Upper lobe of right lung (tissue), 1 donor: ENCODE results near the gene PCCA. TPM values are rescaled to one million over a fixed set of nuclear protein-coding genes. Genes with fewer than 3 reads are reported as not detected.

Experiments
- ATAC-seq: fragments of 200-7000 bp; cut with Tn5 transposase; one replicate; pipeline ENCODE4 v1.9.1; 2020; ENCODE audit warnings: mild to moderate bottlenecking, moderate library complexity
- DNase-seq: peaks from one replicate; pipeline ENCODE4 v3.0.0-alpha.2; 2020
- H3K27ac ChIP-seq: fragments of 200-600 bp; one replicate; pipeline ENCODE4 v1.8.0; 2022
- H3K27me3 ChIP-seq: fragments of 200-600 bp; one replicate; pipeline ENCODE4 v1.8.0; 2022; ENCODE audit warnings: mild to moderate bottlenecking
- H3K36me3 ChIP-seq: fragments of 200-600 bp; one replicate; pipeline ENCODE4 v1.8.0; 2022
- H3K4me1 ChIP-seq: fragments of 200-600 bp; one replicate; pipeline ENCODE4 v1.8.0; 2022
- H3K4me3 ChIP-seq: fragments of 200-600 bp; one replicate; pipeline ENCODE4 v1.8.0; 2022; ENCODE audit warnings: mild to moderate bottlenecking
- H3K9me3 ChIP-seq: fragments of 200-600 bp; one replicate; pipeline ENCODE4 v1.8.0; 2022
- intact Hi-C: fragments of 100-400 bp; cut with DNase I; formaldehyde crosslinking; loops from one replicate; pipeline ENCODE4 v1.11.0; 2022
- total RNA-seq: library from RNA; stranded (reverse); fragmentation: NEBNext Ultra II Directional; extraction: Animal tissue kit (Norgen Biotek cat#: 25700); gene quantifications from one replicate; pipeline ENCODE4 v1.2.1, GENCODE V29; 2021
- TF ChIP-seq, protein P1 (sequence below): fragments of 200-600 bp; IDR thresholded peaks from one replicate; pipeline ENCODE4 v1.8.0; 2022; ENCODE audit warnings: antibody characterized with exemption
- donor health status: DM: no; HTN: yes; CAD: no; lungs with severe emphysema.

Gene PCCA
- total RNA-seq, 1 donor from 2014 or later = 34.7 TPM

DNA sequence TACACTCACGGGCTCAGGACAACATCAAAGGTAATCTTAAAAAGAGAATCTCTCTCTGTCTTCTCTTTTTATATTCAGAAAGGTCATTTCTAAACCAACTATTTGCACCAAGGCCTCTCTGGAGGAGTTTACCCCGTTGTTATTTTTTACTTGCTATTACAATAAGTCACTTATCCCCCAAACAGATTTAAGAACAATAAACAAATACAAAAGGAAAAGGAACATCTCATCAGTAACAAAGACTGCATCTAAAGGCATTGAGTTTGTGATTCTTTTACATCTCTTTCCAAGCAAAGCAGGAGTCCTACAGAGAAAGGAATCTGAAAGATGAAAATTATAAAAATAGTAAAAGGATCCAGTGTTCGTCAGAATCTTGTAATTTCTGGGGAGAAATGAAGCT, 424.3 kb downstream of the PCCA start:
- TF ChIP-seq, protein P1, sequence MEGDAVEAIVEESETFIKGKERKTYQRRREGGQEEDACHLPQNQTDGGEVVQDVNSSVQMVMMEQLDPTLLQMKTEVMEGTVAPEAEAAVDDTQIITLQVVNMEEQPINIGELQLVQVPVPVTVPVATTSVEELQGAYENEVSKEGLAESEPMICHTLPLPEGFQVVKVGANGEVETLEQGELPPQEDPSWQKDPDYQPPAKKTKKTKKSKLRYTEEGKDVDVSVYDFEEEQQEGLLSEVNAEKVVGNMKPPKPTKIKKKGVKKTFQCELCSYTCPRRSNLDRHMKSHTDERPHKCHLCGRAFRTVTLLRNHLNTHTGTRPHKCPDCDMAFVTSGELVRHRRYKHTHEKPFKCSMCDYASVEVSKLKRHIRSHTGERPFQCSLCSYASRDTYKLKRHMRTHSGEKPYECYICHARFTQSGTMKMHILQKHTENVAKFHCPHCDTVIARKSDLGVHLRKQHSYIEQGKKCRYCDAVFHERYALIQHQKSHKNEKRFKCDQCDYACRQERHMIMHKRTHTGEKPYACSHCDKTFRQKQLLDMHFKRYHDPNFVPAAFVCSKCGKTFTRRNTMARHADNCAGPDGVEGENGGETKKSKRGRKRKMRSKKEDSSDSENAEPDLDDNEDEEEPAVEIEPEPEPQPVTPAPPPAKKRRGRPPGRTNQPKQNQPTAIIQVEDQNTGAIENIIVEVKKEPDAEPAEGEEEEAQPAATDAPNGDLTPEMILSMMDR = no peak
- no peak overlapping the region for H3K4me3 ChIP-seq
- no peak overlapping the region for H3K27ac ChIP-seq
- no peaks in the 10 kb centered on the region for H3K9me3 ChIP-seq
- H3K36me3 ChIP-seq = no peaks in the 10 kb centered on the region
- DNase-seq (no peak), ATAC-seq (no peak)
- intact Hi-C loops = loop anchor here (10.0 kb wide), 1 partner anchor 858 kb away; no protein-coding TSS in a partner anchor
- no peaks in the 10 kb centered on the region for H3K27me3 ChIP-seq
- H3K4me1 ChIP-seq = peaks cover 10% of the 10 kb centered on the region

DNA sequence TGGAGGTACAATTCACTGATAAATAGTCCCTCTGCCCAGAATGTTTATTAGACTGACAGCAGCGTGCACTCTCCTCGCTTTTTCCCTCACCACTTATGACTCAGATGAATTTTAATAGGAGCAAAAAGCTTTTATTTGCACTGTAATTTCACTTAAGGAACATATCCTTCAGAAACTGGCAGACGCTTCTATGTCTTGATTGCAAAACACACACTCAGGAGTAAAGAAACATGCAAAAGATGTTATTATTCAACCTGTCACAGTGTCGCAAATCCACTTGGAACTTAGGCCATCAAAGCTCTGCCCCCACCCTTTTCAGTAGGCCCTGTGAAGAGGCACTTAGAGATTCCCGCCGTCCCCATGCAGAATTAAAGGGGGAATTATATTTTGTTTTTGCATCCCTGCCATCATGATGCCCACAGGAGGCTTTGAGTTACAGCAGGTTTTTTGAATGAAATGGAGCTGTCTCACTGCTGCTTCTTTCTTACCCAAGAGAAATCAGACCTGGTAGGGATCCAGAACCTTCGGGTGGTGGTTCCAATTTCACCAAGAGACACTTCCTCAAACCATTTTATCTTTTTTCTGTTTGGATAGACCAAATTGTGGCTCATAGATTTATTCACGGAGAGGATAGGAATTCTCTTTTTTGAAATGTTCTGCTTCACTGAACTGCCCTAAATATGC, 425.2 kb downstream of the PCCA start:
- no peak overlapping the region for H3K27ac ChIP-seq
- intact Hi-C loops = loop anchor here (10.0 kb wide), 1 partner anchor 859 kb away; no protein-coding TSS in a partner anchor
- H3K4me1 ChIP-seq = peaks cover 10% of the 10 kb centered on the region
- ATAC-seq = peak; percentile 69
- TF ChIP-seq, protein P1 = no peak
- no peak for DNase-seq
- no peaks in the 10 kb centered on the region for H3K36me3 ChIP-seq
- no peaks in the 10 kb centered on the region for H3K9me3 ChIP-seq
- H3K27me3 ChIP-seq = no peaks in the 10 kb centered on the region
- no peak overlapping the region for H3K4me3 ChIP-seq

GRCh38 chr13:100514788-100515409, 426.0 kb downstream of the PCCA start:
- H3K9me3 ChIP-seq = no peaks in the 10 kb centered on the region

GRCh38 chr13:100515410-100515800, 426.5 kb downstream of the PCCA start:
- DNase-seq (no peak), ATAC-seq (no peak)
- TF ChIP-seq, protein P1 = no peak
- Histone ChIP-seq H3K27ac (no peak overlapping the region), H3K9me3 (no peaks in the 10 kb centered on the region), H3K4me3 (no peak overlapping the region), H3K36me3 (no peaks in the 10 kb centered on the region), H3K4me1 (peaks cover 10% of the 10 kb centered on the region), H3K27me3 (no peaks in the 10 kb centered on the region)
- intact Hi-C loops = loop anchor here (10.0 kb wide), 1 partner anchor 861 kb away; no protein-coding TSS in a partner anchor

More at GRCh38 chr13:100514788-100515409, 426.0 kb downstream of the PCCA start:
- H3K27ac ChIP-seq = no peak overlapping the region
- no peaks in the 10 kb centered on the region for H3K36me3 ChIP-seq
- ATAC-seq = peak; percentile 96
- H3K4me1 ChIP-seq = peaks cover 10% of the 10 kb centered on the region
- peak; percentile 88 for DNase-seq
- no peaks in the 10 kb centered on the region for H3K27me3 ChIP-seq
- intact Hi-C loops = loop anchor here (10.0 kb wide), 1 partner anchor 860 kb away; no protein-coding TSS in a partner anchor
- TF ChIP-seq, protein P1 = peak; percentile 97
- H3K4me3 ChIP-seq = no peak overlapping the region

DNA sequence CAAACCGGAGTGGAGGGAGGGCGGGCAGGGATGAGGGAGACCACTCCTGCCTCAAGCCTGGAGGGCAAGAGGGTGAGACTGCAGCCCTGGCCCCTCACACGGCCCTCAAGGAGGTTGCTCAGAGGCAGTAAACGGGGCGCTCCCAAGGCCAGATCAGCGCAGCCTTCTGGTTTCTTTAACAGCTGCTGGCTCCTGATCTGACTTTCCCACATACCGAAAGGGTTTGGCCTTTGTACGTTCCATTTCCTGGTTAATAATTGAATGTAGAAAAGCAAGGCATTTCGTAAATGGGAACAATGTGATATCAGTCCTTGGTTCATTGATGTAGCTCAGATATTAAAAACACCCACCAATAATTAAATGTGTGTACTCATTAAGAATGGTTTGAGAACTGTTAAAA, 428.2 kb downstream of the PCCA start:
- peak; percentile 40 for ATAC-seq
- H3K36me3 ChIP-seq = no peaks in the 10 kb centered on the region
- TF ChIP-seq, protein P1 = no peak
- no peaks in the 10 kb centered on the region for H3K9me3 ChIP-seq
- no peak for DNase-seq
- H3K27me3 ChIP-seq = no peaks in the 10 kb centered on the region
- no peak overlapping the region for H3K27ac ChIP-seq
- H3K4me3 ChIP-seq = no peak overlapping the region
- intact Hi-C loops = loop anchor here (10.0 kb wide), 1 partner anchor 862 kb away; no protein-coding TSS in a partner anchor
- peaks cover 10% of the 10 kb centered on the region for H3K4me1 ChIP-seq
